ENCODE results near the gene ZSWIM6.

GRCh38 chr5:61578858-61579503, 246.9 kb downstream of the ZSWIM6 start:
- TF ChIP-seq CTCF (conservative IDR thresholded peaks at IDR 0.05; ENCODE audit: low read length) (no peak), EZH2phosphoT487 (IDR thresholded peaks at IDR 0.05; ENCODE audit: borderline replicate concordance, low read depth, low read length) (no peak)
